Measurements from ENCODE around the gene RPL22. TPM values are rescaled to one million over a fixed set of nuclear protein-coding genes. Genes with fewer than 3 reads are reported as not detected.

RPL22 gene
- total RNA-seq, 1 donor = 93.0 TPM

DNA sequence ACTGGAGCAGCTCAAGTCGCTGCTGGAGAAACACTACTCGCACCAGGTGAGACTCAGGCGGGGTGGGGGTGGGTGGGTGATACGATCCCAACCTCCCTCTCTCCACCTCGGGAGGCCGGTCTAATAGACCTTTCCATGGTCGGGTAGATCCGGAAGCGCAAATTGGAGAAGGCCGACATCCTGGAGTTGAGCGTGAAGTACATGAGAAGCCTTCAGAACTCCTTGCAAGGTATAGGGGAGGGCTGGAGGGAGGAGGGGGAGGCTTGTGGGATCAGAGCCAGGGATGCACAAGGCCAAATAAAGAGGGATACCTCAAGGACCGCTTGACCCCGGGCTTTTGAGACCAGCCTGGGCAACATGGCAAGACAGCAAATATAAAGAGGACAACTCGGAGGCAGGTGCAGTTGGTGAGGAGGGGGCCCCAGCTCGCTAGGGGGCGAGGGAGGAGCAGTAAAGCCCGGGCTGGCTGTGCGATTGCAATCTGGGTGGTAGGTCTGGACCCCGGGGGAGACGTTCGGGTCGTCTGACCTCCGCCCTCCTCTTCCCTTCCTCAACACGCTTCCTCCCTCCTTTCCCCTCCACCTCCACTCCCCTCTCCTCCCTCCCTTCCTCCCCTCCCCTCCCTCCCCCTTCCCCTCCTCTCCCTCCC lies 45.1 kb upstream of the RPL22 start:
- no peaks in the 10 kb centered on the region for H3K36me3 ChIP-seq (ENCODE audit: insufficient read depth, low read length)
- peaks cover 62% of the 10 kb centered on the region for H3K27me3 ChIP-seq (ENCODE audit: insufficient read depth, low read length)
- H3K27ac ChIP-seq (ENCODE audit: low read depth, low read length) = no peak overlapping the region
- TF ChIP-seq, protein P1, sequence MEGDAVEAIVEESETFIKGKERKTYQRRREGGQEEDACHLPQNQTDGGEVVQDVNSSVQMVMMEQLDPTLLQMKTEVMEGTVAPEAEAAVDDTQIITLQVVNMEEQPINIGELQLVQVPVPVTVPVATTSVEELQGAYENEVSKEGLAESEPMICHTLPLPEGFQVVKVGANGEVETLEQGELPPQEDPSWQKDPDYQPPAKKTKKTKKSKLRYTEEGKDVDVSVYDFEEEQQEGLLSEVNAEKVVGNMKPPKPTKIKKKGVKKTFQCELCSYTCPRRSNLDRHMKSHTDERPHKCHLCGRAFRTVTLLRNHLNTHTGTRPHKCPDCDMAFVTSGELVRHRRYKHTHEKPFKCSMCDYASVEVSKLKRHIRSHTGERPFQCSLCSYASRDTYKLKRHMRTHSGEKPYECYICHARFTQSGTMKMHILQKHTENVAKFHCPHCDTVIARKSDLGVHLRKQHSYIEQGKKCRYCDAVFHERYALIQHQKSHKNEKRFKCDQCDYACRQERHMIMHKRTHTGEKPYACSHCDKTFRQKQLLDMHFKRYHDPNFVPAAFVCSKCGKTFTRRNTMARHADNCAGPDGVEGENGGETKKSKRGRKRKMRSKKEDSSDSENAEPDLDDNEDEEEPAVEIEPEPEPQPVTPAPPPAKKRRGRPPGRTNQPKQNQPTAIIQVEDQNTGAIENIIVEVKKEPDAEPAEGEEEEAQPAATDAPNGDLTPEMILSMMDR (IDR thresholded peaks at IDR 0.05; ENCODE audit: extremely low read depth, low read depth, low read length) = no peak
- peaks cover 7% of the 10 kb centered on the region for H4K20me1 ChIP-seq (ENCODE audit: insufficient read depth, low read length)
- no peak overlapping the region for H3K4me2 ChIP-seq (ENCODE audit: insufficient read depth, low read length)
- no peaks in the 10 kb centered on the region for H3K9me3 ChIP-seq (ENCODE audit: low read depth, low read length)
- H3K4me3 ChIP-seq (ENCODE audit: insufficient read depth, low read length) = no peak overlapping the region
- no peaks in the 10 kb centered on the region for H3K79me2 ChIP-seq (ENCODE audit: insufficient read depth, low read length)
- DNase-seq (ENCODE audit: insufficient read length, low spot score, missing footprints) = no peak
- peaks cover 4% of the 10 kb centered on the region for H3K4me1 ChIP-seq (ENCODE audit: insufficient read depth, low read length)
- no peak overlapping the region for H2AFZ ChIP-seq (ENCODE audit: low read length)

DNA sequence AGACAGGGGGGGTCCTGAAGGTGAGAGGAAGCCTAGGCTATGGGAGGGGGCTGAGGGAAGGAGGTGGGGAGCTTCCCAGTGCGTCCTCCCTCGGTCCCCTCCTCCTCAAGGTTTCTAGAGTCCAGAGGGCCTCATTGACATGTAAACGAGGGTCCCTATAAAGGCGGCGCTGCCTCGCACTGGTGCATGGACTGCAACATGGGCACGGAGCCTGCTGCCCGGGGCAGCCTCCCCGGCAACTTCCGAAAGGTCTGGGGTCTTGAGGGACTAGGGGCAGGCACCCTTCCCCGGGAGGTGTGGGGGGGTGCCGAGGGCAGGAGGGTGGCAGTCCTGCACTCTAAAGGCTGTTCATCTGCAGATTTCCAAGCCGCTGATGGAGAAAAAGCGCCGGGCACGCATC lies 44.6 kb upstream of the RPL22 start, which contains the start of gene HES3:
Gene HES3 (plus strand): TSS at position 187 of the 400 bp plus-strand sequence. CDS start 187 bp downstream, at position 374.
- H3K9me3 ChIP-seq (ENCODE audit: low read depth, low read length) = no peaks in the 10 kb centered on the region
- H4K20me1 ChIP-seq (ENCODE audit: insufficient read depth, low read length) = peaks cover 7% of the 10 kb centered on the region
- no peaks in the 10 kb centered on the region for H3K36me3 ChIP-seq (ENCODE audit: insufficient read depth, low read length)
- TF ChIP-seq, protein P1 (IDR thresholded peaks at IDR 0.05; ENCODE audit: extremely low read depth, low read depth, low read length) = no peak
- no peak within 1 kb of the TSS for H3K4me3 ChIP-seq (ENCODE audit: insufficient read depth, low read length)
- no peaks in the 10 kb centered on the region for H3K79me2 ChIP-seq (ENCODE audit: insufficient read depth, low read length)
- H2AFZ ChIP-seq (ENCODE audit: low read length) = no peak within 1 kb of the TSS
- peak; percentile 73 for DNase-seq (ENCODE audit: insufficient read length, low spot score, missing footprints)
- no peak within 1 kb of the TSS for H3K4me2 ChIP-seq (ENCODE audit: insufficient read depth, low read length)
- peaks cover 66% of the 10 kb centered on the region for H3K27me3 ChIP-seq (ENCODE audit: insufficient read depth, low read length)
- no peak within 1 kb of the TSS for H3K27ac ChIP-seq (ENCODE audit: low read depth, low read length)
- H3K4me1 ChIP-seq (ENCODE audit: insufficient read depth, low read length) = peaks cover 4% of the 10 kb centered on the region

DNA sequence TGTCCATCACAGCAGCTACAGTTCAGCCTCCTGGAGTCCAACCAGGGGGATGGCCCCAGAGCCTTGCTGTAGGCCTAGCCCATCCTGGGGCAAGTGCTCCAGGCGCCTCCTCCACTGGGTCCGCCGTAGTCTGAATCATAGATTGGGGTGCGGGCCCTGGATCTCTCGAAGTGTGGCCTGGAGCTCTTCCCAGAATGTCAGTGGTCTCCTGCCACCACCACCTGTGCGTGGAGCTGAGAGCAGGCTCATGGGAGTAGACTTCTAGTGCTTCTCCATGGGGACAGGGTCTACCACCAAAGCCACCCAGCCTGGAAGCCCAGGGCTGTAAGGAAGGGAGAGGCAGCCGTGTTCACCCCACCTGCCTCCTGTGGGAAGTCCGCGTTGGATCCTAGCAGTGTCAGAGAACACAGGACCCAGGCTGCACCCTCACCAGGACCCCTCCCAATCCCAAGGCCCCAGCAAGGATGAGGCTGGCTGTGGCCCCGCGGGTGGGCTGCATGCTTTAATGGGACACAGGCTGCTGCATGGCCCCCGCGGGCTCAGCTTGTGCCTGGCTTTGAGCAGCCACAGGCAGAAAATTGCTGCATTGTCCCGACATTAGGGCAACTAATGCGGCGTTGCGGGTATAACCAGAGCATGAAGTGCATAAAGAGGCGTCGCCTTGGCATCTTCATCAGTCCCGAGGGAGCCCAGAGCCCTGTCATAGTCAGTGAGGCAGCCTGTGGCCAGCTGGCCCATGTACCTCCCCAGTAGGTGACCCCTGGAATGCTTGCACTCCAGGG lies 43.8 kb upstream of the RPL22 start:
- H3K27me3 ChIP-seq (ENCODE audit: insufficient read depth, low read length) = peaks cover 68% of the 10 kb centered on the region
- TF ChIP-seq, protein P1 (IDR thresholded peaks at IDR 0.05; ENCODE audit: extremely low read depth, low read depth, low read length) = no peak

More for the DNA sequence above, 43.8 kb upstream of the RPL22 start:
- DNase-seq (ENCODE audit: insufficient read length, low spot score, missing footprints) = peak; percentile 85
- H3K27ac ChIP-seq (ENCODE audit: low read depth, low read length) = no peak overlapping the region
- H3K9me3 ChIP-seq (ENCODE audit: low read depth, low read length) = no peaks in the 10 kb centered on the region
- no peak overlapping the region for H3K4me3 ChIP-seq (ENCODE audit: insufficient read depth, low read length)
- peaks cover 4% of the 10 kb centered on the region for H3K4me1 ChIP-seq (ENCODE audit: insufficient read depth, low read length)
- peaks cover 7% of the 10 kb centered on the region for H4K20me1 ChIP-seq (ENCODE audit: insufficient read depth, low read length)
- no peaks in the 10 kb centered on the region for H3K79me2 ChIP-seq (ENCODE audit: insufficient read depth, low read length)
- H2AFZ ChIP-seq (ENCODE audit: low read length) = no peak overlapping the region
- H3K36me3 ChIP-seq (ENCODE audit: insufficient read depth, low read length) = no peaks in the 10 kb centered on the region
- H3K4me2 ChIP-seq (ENCODE audit: insufficient read depth, low read length) = no peak overlapping the region
